B cell (primary cell): ENCODE data around the gene B4GALT1.

Source experiments
- CTCF ChIP-seq: fragments of 200-600 bp; IDR thresholded peaks from one replicate; pipeline ENCODE4 v1.8.0; 2022; ENCODE audit warnings: antibody characterized with exemption, mild to moderate bottlenecking
- EZH2 ChIP-seq: IDR thresholded peaks from 2 replicates; pipeline ENCODE4 v1.6.1; 2012; ENCODE audit warnings: borderline replicate concordance, low read depth, mild to moderate bottlenecking, moderate library complexity, low read length; ENCODE audit not compliant: insufficient read depth, poor library complexity, severe bottlenecking

- TF ChIP-seq CTCF (no peak), EZH2 (no peak)
Measured at GRCh38 chr9:33163433-33164137, 3.6 kb downstream of the B4GALT1 start.
